HG03066 (cell line): ENCODE data around the gene SEL1L3.

Experiments
- ATAC-seq: cut with Tn5 transposase; IDR thresholded peaks from one replicate; pipeline ENCODE4 v1.9.1; 2021; ENCODE audit warnings: low read depth; ENCODE audit not compliant: unreplicated experiment

Gene SEL1L3

GRCh38 chr4:25795566-25796454 lies 67.0 kb downstream of the SEL1L3 start:
- ATAC-seq: no peak

DNA sequence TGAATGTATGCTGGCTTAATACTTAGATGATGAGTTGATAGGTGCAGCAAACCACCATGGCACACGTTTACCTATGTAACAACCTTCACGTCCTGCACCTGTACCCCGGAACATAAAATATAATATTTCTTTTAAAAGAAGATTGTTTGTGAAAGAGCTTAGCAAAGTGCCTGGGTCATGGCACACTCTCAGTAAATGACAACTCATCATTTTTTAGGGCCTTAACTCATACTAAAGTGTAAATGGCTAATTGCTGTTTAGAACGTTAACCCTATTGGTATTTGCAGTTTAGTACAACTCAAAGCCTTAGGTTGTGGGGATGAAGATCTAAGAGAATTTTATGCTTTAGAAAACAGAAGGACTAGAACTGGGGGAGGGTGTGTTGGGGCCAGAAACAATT lies 67.7 kb downstream of the SEL1L3 start:
- no peak for ATAC-seq

DNA sequence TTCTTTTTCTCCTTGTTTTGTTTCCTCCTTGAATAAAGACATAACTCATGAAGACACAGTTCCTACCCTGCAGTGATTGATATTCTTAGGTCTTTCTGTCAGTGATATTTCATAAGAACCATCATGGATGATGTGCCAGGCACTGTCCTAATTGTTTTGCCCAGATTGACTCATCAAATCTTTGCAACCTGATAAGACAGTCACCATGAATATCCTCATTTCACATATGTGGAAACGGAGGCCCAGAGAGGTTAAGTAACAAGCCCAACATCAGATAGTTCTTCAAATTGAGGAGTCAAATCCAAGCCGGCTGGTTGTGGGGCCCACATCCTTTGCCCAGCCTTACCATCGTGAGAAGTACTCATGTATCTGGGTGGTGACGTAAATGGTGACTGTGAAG lies 69.9 kb downstream of the SEL1L3 start:
- no peak for ATAC-seq

GRCh38 chr4:25792200-25792791 lies 70.5 kb downstream of the SEL1L3 start:
- ATAC-seq: no peak

- ATAC-seq: no peak
Observed at GRCh38 chr4:25790024-25790423, 72.8 kb downstream of the SEL1L3 start.

DNA sequence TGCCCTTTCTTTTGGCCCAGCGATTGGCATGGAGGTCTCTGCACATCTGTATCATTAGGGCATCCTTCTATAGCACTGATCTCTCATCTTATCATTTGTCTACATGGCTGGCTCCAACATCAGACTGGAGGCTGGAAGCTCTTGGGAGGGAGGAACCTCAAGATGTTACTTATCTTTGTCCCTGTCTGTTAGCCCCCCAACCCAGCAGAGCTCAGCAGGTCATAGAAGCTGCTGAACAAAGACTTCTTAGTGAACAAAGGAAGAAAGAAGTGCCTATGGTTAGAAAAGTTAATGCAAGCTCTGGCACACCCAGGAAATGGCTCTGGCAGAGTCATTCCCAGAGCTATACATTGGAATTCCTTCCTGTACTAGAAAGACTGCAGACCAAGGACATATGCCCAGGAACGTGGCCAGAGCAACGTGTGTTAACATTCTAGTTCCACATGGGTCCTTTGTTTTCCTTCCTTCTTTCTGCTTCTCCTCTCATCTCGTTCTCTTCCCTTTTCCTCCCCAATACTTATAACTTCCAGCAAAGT lies 74.0 kb downstream of the SEL1L3 start:
- ATAC-seq: no peak

GRCh38 chr4:25786497-25787065 lies 76.2 kb downstream of the SEL1L3 start:
- no peak for ATAC-seq

DNA sequence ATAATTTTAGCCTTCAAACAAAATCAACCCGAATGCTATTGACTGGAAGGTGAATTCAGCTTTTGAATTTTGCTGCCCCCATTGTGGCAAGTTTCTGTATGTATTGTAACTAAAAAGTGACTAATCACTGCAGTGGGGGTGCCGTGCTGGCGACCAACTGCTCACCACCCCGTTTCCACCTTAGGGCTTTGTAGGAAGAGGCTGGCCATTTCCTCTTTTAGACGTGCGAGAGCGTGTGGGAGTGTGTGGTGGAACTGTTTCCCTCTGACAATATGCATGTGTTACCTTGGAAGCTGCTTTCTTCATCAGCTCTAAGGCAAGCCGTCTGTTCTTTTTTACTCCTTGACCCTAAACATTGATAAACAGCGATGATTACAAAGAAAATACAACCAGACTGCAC lies 78.8 kb downstream of the SEL1L3 start:
- no peak for ATAC-seq

DNA sequence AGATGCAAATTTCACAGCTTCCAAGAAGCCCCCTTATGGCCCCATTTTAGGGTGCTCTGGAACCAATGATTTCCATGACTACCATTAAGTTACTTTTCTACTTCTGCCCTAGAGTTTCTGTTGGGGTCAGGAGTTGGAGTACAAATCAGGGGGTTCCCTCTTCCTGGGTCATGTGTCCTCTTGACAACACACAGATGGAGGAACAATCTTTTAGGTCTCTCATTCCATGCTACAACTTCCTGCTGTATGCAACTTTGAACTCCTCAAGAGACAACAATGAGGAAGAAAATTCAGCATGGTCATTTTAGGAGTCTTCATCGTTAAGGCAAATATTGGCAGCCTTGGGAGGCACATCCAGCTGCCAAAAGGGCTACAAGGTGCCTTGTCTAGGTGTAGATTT lies 79.7 kb downstream of the SEL1L3 start:
- no peak for ATAC-seq

DNA sequence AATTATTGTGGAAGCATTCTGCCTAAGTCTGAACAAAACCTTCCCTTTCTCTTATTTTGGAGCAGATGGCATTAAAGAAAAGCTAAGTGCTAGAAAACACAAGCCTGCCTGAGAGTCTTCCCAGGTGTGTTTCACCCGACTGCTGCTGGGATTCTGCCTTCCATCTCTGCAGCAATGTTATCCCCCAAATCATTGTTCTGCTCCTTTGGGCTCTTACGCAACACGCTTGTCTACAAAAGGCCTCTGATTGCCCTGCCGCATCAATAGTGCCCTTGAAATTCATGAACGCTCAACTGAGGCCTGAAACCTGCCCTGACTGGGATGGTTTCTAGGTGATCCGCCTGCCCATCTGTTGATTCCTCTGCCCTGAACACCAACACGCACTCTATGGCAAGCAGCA lies 80.3 kb downstream of the SEL1L3 start:
- no peak for ATAC-seq

- no peak for ATAC-seq
Observed at GRCh38 chr4:25779021-25779420, 83.8 kb downstream of the SEL1L3 start.

DNA sequence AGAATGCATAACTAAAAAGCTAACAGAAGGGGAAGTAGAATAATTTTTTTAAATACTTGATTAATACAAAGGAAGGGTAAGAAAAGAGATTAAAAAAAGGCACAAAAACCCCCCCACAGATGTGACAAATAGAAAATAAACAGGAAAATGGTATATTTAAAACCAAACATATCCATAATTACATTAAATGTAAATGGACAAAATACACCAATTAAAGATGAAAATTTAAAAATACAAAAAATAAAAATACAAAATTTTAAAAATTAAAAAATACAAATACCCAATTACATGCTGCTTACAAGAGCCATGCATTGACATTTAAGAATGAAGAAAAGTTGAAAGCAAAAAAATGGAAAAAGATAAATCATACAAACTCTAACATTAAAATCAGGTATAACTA lies 86.0 kb downstream of the SEL1L3 start:
- no peak for ATAC-seq

DNA sequence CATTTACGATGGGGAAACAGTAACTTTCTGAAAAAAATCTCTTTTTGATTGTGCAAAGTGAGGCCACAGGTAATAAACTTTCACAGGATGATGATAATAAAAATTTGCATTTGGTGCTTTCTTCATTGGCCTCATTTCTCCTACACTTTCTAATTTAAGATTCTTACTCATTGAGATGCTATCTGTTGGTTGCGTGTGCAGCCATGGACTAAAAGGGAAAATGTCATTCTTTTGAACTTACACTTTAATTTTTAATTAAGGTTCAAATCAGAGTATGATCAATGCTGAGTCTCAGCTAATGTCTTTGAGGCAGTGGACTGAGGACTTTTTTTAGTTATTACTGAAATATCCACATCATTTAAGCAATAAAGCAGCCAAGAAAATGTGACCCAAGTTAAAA lies 87.6 kb downstream of the SEL1L3 start:
- no peak for ATAC-seq

- ATAC-seq: no peak
Observed at GRCh38 chr4:25773358-25773757, 89.4 kb downstream of the SEL1L3 start.

GRCh38 chr4:25771672-25772071 lies 91.1 kb downstream of the SEL1L3 start:
- ATAC-seq: no peak

DNA sequence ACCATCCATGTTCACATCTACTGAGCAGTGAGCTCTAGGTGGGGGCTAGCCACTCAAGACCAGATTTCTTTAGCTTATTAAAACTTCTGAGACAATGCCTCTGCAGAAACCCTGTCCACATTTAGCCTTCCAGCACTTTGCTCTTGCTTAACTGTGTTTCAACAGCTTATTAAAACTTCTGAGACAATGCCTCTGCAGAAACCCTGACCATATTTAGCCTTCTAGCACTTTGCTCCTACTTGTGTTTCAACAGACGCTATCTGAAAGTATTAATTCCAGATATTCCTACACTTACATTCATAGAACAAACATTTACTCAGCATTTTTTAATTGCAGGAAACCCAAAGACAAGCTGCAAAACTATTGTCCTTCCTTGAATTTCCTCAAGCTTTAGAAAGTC lies 91.9 kb downstream of the SEL1L3 start:
- no peak for ATAC-seq

DNA sequence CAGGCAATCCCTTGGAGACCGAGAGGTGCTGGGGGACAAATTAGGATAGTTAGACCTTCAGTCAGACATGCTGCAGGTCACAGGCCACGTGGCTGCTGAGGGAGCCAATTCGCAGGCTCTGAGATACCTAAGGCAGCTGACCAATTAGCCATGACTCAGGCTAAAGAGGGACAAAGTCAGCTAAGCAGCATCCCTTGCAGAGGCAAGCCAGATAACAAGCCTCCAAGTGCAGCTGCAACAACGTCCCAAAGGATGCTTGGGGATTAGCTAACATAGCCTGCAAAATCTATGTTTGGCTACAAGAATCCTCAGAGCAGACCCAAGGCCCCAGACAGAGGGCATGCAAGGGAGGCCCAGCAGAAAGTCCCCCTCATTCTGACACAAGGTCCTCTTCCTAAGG lies 93.5 kb downstream of the SEL1L3 start:
- no peak for ATAC-seq

DNA sequence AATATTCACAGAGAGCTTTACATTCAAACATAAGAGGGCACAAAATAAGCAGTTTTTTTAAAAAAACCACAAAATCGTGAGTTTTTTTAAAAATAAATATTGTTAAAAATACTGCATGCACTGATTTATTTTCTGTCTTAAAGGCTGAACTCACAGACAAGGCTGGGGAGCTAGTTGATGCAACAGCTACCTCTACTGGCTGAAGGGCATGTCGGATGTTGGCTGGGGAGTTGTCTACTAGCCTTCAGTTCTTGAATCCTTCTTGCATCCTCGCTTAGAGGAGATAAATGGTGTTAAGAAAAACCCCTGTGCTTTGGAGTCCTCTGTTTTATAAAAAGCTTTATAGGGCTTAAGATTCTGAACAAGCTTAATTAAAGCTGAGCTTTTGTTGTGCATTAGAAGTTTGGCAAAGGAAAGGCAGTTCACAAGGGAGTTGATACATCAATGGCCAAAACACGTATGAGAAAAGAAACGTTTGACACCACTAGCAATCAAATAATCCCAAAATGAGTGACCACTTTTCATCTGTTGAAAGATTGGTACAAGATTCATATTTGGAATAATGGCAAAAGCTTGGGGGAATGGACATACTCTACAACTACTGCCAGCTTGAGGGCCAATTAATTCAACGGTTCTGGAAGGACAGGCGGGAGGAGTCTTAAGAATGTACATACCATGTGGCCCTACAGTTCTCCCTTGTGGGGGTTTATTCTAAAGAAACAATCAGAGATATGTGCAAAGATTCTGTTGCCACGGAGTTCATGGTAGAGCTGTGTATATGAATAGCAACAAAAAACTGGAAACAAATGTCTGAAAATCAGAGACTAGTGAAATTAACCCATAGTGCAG lies 94.7 kb downstream of the SEL1L3 start:
- no peak for ATAC-seq

GRCh38 chr4:25760518-25761157 lies 102.2 kb downstream of the SEL1L3 start:
- no peak for ATAC-seq

GRCh38 chr4:25760048-25760447 lies 102.7 kb downstream of the SEL1L3 start:
- ATAC-seq: no peak
